HG02571 (cell line): ENCODE data around the gene CTNS.

ENCODE experiments used
- ATAC-seq: cut with Tn5 transposase; IDR thresholded peaks from one replicate; pipeline ENCODE4 v1.9.1; 2021; ENCODE audit warnings: mild to moderate bottlenecking, moderate library complexity; ENCODE audit not compliant: unreplicated experiment

Gene CTNS

DNA sequence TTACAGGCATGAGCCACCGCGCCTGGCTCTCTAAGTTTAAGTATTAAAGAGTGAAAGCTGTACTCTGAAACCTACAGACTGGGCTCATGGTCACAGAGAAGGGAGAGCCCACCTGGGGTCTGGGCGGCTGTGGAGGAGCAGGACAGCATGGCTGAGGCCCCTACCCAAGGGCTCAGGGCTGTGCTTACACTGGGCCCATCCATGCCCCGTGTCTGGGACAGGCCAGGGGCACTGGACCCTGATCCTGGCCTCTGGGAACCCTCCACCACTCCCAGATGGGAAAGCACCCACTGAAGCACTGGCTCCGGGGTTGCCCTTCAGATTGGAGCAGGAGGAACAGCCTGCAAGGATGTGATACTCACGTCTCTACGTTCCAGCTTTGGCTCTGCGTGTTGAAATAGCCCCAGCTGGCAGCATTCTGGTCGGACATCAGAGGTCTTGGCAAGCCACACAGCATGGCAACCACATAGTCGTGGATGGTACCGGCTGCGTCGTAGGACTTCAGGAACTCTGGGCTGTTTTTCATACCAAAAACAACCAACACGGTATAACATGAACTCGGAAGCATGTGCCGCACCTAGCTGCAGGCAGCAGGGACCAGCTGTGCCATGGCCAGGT, 13.5 kb upstream of the CTNS start:
- no peak for ATAC-seq

DNA sequence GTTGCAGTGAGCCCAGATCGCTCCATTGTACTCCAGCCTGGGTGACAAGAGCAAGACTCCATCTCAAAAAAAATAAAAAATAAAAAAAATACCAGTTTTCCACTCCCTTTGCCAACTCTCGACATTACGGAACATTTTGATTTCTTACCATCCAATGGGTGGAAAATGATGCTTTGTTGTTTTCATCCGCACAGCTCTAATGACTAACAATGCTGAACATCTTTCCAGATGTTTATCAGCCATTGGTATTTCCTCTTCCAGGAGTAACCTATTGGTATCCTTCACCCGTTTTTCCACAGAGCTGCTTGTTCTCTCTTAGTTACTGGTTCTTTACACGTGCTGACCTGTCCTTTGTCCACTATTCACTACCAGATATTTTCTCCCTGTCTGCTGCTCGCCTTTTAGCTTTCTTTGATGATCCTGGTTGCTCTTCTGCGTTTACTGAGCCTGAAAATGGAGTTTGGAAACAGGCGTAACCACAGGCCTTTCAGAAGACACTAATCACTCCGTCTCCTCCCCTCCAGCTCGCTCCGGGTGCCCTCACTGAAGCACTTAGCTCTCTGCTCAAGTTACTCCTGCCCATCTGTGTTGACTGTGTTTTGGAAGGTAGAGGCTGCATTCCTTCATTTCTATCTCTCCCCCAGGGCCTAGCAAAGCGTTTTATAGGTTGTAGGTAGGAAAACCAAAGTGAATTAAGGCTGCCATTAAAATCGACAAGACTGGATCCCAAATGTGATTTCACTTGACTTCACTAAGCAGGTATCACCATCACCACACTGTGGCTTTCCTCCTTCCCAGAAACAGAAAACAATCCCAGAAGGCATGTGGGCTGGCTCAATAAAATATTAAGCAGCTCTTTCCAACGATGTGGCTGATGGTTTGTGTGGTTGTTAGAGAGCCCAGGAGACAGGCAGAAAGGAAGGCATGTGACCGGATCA, 9.5 kb upstream of the CTNS start:
- no peak for ATAC-seq

GRCh38 chr17:3627769-3628167, 8.8 kb upstream of the CTNS start:
- ATAC-seq = no peak

- no peak for ATAC-seq
Measured at GRCh38 chr17:3630781-3631180, 5.8 kb upstream of the CTNS start.

- no peak for ATAC-seq
Measured at GRCh38 chr17:3632287-3632686, 4.3 kb upstream of the CTNS start.

DNA sequence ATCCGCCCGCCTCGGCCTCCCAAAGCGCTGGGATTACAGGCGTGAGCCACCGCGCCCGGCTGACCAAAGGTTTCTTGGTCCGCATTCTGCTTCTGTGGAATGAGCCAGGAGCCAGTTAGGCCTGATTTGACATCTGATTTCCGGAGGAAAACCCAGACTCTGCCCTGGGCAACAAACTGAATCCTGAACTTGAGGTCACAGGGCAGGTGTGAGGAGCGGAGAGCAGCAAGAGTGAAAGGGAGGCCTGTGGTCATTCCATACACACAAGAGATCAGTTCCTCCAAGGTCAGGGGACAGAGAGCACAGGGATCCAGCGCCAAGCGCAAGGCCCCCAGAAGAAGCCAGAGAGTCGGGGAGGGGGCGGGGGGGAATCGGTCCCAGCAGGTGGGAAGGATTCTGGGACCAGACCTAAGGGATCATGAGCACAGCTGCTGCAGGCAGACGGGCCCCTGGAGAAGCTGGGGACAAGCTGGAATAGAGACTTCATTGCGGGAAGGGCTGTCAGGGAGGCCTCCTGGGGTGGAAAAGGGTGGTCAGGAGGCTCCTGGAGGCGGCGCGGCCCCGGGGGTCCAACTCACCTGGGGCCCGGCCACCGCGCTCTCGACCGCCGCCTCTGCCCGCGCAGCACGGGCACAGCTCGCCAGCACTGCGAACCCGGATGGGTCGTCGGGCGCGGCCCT, 946 bp upstream of the CTNS start:
- ATAC-seq = no peak

DNA sequence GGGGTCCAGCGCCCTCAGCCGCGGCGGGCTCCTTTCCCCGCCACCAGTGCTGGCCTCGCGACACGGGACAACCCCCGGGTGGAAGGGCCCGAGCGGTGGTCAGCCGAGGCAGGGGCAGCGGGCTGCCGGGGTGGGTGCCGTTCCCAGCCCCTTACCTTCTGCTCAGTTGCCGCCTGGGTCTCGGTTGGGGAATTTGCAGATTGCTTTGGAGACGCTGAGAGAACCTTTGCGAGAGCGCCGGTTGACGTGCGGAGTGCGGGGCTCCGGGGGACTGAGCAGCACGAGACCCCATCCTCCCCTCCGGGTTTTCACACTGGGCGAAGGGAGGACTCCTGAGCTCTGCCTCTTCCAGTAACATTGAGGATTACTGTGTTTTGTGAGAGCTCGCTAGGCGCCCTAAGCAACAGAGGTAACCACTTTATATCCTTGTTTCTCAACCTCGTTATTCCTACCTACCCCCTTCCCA, 381 bp downstream of the CTNS start:
- peak; percentile 6 for ATAC-seq

- no peak for ATAC-seq
Measured at GRCh38 chr17:3639981-3640596, 3.5 kb downstream of the CTNS start.

DNA sequence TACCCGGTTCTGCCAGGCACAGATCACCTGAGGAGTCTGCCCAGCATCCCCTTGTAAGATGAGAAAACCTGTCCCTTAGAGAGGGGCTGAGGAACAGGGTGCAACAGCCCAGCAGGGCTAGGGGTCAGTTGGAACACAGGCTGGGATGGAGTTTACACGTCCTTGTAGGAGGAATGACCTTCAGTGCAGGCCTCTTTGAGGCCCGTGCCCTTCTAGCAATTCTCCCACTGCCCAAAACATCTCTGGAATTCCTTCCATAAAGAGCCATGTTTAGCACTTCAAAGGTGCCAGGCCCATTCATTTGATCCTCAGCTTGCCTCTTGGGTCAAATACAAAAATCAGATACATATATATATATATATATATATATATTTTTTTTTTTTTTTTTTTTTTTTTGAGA, 4.5 kb downstream of the CTNS start:
- ATAC-seq = no peak

DNA sequence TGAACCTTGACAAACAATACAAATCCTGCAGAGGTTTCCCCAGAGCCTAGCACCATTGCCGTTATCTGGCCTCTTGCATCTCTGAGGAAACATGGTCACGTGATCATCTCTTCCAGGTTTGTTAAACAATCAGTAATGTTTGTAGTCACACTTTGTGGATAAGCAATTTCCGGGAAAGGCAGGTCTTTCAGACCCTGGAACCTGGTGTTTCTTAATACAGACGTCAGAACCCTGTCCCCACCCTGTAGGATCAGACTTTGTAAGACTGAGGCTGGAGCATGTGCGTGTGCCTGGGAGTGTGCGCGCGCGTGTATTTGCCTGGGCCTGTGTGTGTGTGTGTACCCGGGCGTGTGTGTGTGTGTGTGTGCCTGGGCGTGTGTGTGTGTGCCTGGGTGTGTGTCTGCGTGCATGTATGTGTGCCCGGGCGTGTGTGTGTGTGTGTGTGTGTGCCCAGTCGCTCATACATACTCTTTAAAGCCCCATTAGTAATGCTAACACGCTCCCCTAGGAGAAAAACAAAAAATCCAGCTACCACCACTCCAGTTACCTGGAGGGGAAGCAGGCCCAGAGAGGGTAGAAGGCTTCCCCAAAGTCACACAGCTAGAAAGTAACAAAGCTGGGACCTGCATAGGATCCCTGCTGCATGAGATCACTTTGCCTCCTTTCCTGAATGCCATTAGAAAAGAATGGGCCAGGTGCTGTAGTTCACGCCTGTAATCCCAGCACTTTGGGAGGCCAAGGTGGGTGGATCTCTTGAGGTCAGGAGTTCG, 5.3 kb downstream of the CTNS start:
- no peak for ATAC-seq

DNA sequence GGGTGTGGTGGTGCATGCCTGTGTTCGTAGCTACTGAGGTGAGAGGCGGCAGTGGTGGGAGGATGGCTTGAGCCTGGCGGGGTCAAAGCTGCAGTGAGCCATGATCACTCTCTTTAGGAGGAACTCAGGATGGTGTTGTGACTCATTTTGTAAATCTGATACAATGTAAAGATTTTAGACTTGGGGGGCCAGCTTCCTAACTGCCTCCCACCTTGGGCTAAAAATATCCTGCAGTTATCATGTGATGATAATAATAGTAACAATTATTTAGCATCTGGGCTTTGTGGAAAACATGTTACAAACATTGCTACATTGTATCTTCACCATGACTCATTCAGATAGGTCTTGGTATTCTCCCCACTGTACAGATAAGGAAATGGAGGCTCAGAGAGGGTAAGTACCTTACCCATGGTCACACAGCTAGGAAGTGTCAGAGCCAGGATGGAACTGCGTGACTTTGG, 7.4 kb downstream of the CTNS start:
- no peak for ATAC-seq

DNA sequence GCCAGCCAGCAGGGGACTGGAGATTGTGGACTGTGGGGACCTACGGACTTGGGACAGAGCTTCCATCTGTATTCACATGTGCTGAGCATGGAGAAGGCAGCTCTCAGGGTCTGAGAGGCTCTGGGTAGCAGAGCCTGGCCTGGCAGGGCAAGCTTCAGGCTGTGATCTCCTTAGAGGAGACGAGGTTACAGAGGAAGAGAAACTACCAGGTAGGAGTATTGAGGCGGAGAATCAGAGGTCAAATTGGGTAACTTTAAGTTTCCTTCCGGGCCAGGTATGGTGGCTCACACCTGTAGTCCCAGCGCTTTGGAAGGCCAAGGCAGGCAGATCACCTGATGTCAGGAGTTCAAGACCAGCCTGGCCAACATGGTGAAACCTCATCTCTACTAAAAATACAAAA, 8.8 kb downstream of the CTNS start:
- ATAC-seq = no peak

GRCh38 chr17:3647251-3647650, 10.7 kb downstream of the CTNS start:
- ATAC-seq = no peak

DNA sequence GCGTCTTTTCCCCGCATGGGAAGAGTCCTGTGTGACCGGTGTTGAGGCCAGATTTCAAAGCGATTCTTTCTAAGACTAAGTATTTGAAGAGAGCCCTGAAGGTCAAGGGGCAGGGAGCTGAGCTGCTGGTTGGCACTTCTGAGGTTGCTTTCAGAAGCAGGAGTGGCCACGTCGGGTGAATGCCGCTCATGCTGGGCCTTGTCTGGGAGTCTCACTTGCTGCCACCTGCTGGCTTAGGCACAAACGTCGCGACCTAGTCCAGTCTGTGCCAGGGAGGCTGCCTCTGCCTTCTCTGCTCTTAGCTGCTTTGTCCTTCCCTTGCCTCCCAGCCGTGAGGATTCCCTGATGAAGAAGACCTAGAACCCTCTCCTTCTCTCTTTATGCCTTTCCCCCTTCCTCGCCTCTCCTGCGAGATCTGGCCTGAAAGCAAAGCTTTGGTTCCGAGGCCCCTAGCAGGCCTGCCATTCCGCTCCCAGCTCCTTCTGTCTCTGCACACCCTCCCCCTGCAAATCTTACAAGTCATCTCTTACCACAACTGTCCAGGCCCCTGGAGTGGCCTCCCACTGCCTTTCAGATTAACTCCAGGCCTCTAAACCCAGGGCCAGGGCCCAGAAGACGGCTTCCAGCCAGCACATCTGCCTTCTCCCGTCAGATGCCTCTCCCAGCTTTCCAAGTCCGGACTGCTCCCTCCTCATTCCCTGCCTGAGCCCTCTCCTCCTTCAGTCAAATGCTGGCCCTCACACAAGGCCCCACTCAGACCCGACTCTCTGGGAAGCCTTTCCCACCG, 11.4 kb downstream of the CTNS start:
- no peak for ATAC-seq

GRCh38 chr17:3655766-3656165, 19.2 kb downstream of the CTNS start:
- no peak for ATAC-seq

DNA sequence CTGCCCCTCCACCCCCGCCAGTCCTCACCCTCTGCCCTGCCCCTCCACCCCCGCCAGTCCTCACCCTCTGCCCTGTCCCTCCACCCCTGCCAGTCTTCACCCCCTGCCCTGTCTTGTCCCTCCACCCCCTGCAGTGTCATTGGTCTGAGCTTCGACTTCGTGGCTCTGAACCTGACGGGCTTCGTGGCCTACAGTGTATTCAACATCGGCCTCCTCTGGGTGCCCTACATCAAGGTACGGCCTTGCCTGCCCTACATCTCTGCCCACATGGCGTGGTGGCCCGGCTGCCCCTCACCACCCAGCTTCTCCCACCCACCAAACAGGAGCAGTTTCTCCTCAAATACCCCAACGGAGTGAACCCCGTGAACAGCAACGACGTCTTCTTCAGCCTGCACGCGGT, 19.8 kb downstream of the CTNS start:
- no peak for ATAC-seq

GRCh38 chr17:3656755-3657587, 20.4 kb downstream of the CTNS start:
- no peak for ATAC-seq

DNA sequence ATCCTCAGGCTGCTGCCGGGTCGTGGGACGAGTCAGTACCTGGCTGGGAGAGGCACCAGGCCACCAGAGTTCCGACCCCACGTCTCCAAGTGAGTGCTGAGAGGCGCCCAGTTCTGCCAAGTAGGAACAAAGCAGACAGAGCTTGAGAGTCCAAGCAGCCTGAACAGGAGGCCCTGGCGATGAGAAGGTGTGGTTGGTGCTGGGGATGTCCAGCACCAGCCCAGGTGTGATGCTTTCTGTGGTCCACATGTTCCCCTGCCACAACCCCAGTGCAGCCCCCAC, 21.0 kb downstream of the CTNS start:
- no peak for ATAC-seq
